OCI-LY7 (cell line): ENCODE data around the gene SCLT1. TPM values are rescaled to one million over a fixed set of nuclear protein-coding genes. Genes with fewer than 3 reads are reported as not detected.

Experiments
- BruUV-seq: library from RNA; stranded (reverse); fragments of 400-500 nt; replicated peaks from 2 replicates; lab custom pipeline; 2021; lab: Mats Ljungman, UMichigan
- CTCF ChIA-PET: fragments of 300-600 bp; sonication (Branson Sonifier 250); formaldehyde crosslinking; loops from one replicate; lab custom pipeline; 2022; ENCODE audit warnings: antibody characterized with exemption; ENCODE audit not compliant: unreplicated experiment; lab: Charles Lee
- POLR2A ChIA-PET: fragments of 300-600 bp; sonication (Branson Sonifier 250); formaldehyde crosslinking; loops from one replicate; lab custom pipeline; 2022; ENCODE audit warnings: antibody characterized with exemption; lab: Charles Lee
- DNase-seq: peaks from one replicate; pipeline ENCODE4 v3.0.0-alpha.2; 2015; ENCODE audit warnings: low spot score
- H2AFZ ChIP-seq: fragments of 200-600 bp; sonication (generic), shearing (Covaris generic); 2 replicates; pipeline ENCODE4 v1.6.1; 2014; ENCODE audit warnings: mild to moderate bottlenecking, antibody characterized with exemption, low read length, moderate library complexity
- H3K27ac ChIP-seq: fragments of 200-600 bp; sonication (generic); 2 replicates; pipeline ENCODE4 v1.5.1; 2014; ENCODE audit warnings: mixed run types, low read depth, mild to moderate bottlenecking, moderate library complexity, low read length, inconsistent platforms; ENCODE audit not compliant: poor library complexity, severe bottlenecking
- H3K36me3 ChIP-seq: fragments of 200-600 bp; sonication (generic); 2 replicates; pipeline ENCODE4 v1.6.1; 2014; ENCODE audit warnings: mild to moderate bottlenecking, antibody characterized with exemption, low read length, moderate library complexity, mixed read lengths; ENCODE audit not compliant: insufficient read depth
- H3K4me1 ChIP-seq: fragments of 200-600 bp; sonication (generic); 2 replicates; pipeline ENCODE4 v1.5.1; 2014; ENCODE audit warnings: mild to moderate bottlenecking, low read length; ENCODE audit not compliant: insufficient read depth, poor library complexity, severe bottlenecking
- H3K4me2 ChIP-seq: fragments of 200-600 bp; sonication (generic); 2 replicates; pipeline ENCODE4 v1.6.1; 2014; ENCODE audit warnings: mild to moderate bottlenecking, low read length
- H3K4me3 ChIP-seq: fragments of 200-600 bp; sonication (generic); 2 replicates; pipeline ENCODE4 v1.5.1; 2014; ENCODE audit warnings: mild to moderate bottlenecking, low read depth, low read length; ENCODE audit not compliant: poor library complexity, severe bottlenecking
- H3K79me2 ChIP-seq: fragments of 200-600 bp; sonication (generic); 2 replicates; pipeline ENCODE4 v1.6.1; 2016; ENCODE audit warnings: low read depth, mild to moderate bottlenecking, low read length, moderate library complexity, mixed read lengths; ENCODE audit not compliant: insufficient read depth
- H3K9me2 ChIP-seq: fragments of 200-600 bp; sonication (generic); 2 replicates; pipeline ENCODE4 v1.6.1; 2016; ENCODE audit warnings: mild to moderate bottlenecking, low read length, mixed read lengths; ENCODE audit not compliant: insufficient read depth
- H3K9me3 ChIP-seq: fragments of 200-600 bp; sonication (generic); 2 replicates; pipeline ENCODE4 v1.6.1; 2014; ENCODE audit warnings: mild to moderate bottlenecking, mixed run types, low read length, mixed read lengths
- H4K20me1 ChIP-seq: fragments of 200-600 bp; sonication (generic); 2 replicates; pipeline ENCODE4 v1.6.1; 2014; ENCODE audit warnings: mild to moderate bottlenecking, antibody characterized with exemption, low read length, moderate library complexity, mixed read lengths; ENCODE audit not compliant: insufficient read depth
- CTCF ChIP-seq: fragments of 200-600 bp; sonication (generic); conservative IDR thresholded peaks from 2 replicates; pipeline ENCODE4 v1.5.1; 2014; ENCODE audit warnings: mild to moderate bottlenecking, antibody characterized with exemption, low read length, moderate library complexity, mixed read lengths
- EZH2phosphoT487 ChIP-seq: fragments of 200-600 bp; sonication (generic); IDR thresholded peaks from 2 replicates; pipeline ENCODE4 v1.6.1; 2018; ENCODE audit warnings: low read depth, borderline replicate concordance, mild to moderate bottlenecking, mixed run types, antibody characterized with exemption, low read length, moderate library complexity, mixed read lengths
- intact Hi-C: fragments of 100-400 bp; cut with micrococcal nuclease; formaldehyde crosslinking; loops from one replicate; pipeline ENCODE4 v1.10.0; 2022; ENCODE audit not compliant: unreplicated experiment
- total RNA-seq, 2 experiments: library from RNA; depleted of rRNA in 1 of 2; stranded (reverse); fragments of >200 nt in 1 of 2; shearing (Covaris generic) in 1 of 2; gene quantifications; 2 replicates each; pipeline ENCODE4 v1.2.3, GENCODE V29; 2014 to 2022

The SCLT1 gene
- total RNA-seq, 2 experiments from 2014 or later, result 36.9 to 42.0 TPM

DNA sequence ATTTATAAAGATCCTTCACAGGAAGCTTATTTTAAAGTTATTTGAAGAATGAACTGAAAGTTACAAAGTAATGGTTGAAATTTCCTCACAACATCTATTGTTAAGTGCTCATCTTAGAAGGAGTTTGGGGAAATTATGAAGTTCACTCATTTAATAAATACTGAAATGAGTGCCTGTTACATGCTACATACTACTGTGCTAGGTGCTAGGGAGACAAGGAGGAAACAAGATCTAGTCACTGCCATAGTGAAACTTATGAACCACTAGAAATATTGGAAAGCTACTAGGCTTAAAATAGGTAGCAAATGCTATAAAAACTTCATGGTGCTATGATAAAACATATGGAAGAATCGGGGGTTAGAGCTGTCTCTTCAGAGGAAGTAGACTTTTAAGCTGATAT is 186.8 kb downstream of the SCLT1 start:
- Histone ChIP-seq H3K27ac (no peak overlapping the region), H3K9me3 (no peaks in the 10 kb centered on the region), H3K9me2 (no peaks in the 10 kb centered on the region), H2AFZ (no peak overlapping the region), H3K4me3 (no peak overlapping the region), H3K36me3 (no peaks in the 10 kb centered on the region), H3K4me1 (no peaks in the 10 kb centered on the region), H3K79me2 (no peaks in the 10 kb centered on the region), H3K4me2 (no peak overlapping the region), H4K20me1 (no peaks in the 10 kb centered on the region)
- BruUV-seq, result no TSS peak
- ChIA-PET CTCF (no interaction called here), POLR2A (interaction anchor here (0.6 to 1.7 kb wide), 3 partner anchors 9 to 1420 kb away, joined by 4 to 10 read pairs (median 5); no protein-coding TSS in a partner anchor)
- DNase-seq, result no peak
- intact Hi-C loops, result no loop called here
- TF ChIP-seq EZH2phosphoT487 (no peak), CTCF (no peak)

GRCh38 chr4:128904821-128905220 is 188.5 kb downstream of the SCLT1 start:
- Histone ChIP-seq H3K27ac (no peak overlapping the region), H3K9me3 (no peaks in the 10 kb centered on the region), H3K79me2 (no peaks in the 10 kb centered on the region), H3K9me2 (no peaks in the 10 kb centered on the region), H3K4me1 (no peaks in the 10 kb centered on the region), H3K4me3 (no peak overlapping the region), H2AFZ (no peak overlapping the region), H3K36me3 (no peaks in the 10 kb centered on the region), H3K4me2 (no peak overlapping the region), H4K20me1 (no peaks in the 10 kb centered on the region)
- ChIA-PET POLR2A (interaction anchor here (0.6 kb wide), 1 partner anchor 105 kb away, joined by 3 read pairs; no protein-coding TSS in a partner anchor), CTCF (no interaction called here)
- TF ChIP-seq CTCF (no peak), EZH2phosphoT487 (no peak)
- BruUV-seq, result no TSS peak
- DNase-seq, result no peak
- intact Hi-C loops, result no loop called here

- no peaks in the 10 kb centered on the region for H3K4me1 ChIP-seq
- ChIA-PET CTCF (no interaction called here), POLR2A (interaction anchor here (0.6 to 1.3 kb wide), 3 partner anchors 25 to 213 kb away, joined by 3 read pairs; partner anchors contain the start of gene SCLT1)
- no peak overlapping the region for H3K27ac ChIP-seq
- peaks cover 6% of the 10 kb centered on the region; the same call in 1 of the 2 replicates for H3K36me3 ChIP-seq
- no peaks in the 10 kb centered on the region for H3K79me2 ChIP-seq
- no peaks in the 10 kb centered on the region for H4K20me1 ChIP-seq
- DNase-seq, result no peak
- TF ChIP-seq CTCF (no peak), EZH2phosphoT487 (no peak)
- no peak overlapping the region for H3K4me3 ChIP-seq
- no TSS peak for BruUV-seq
- H3K9me2 ChIP-seq, result no peaks in the 10 kb centered on the region
- intact Hi-C loops, result no loop called here
- H3K9me3 ChIP-seq, result no peaks in the 10 kb centered on the region
- H3K4me2 ChIP-seq, result no peak overlapping the region
- H2AFZ ChIP-seq, result no peak overlapping the region
Measured at GRCh38 chr4:128880662-128881061, 212.7 kb downstream of the SCLT1 start.
